T-helper 2 cell (primary cell): ENCODE results near the gene ZNF611.
"Not testable (repeated sequence)": the region's sequence is repeated elsewhere in the genome, so short reads cannot be mapped to it uniquely, and the experiment has no call there.

ENCODE experiments used
- DNase-seq, 5 experiments: peaks; one replicate each; pipeline versions ENCODE4 v3.0.0 to v3.0.0-alpha.2; 2012 to 2022

ZNF611 gene

GRCh38 chr19:52715902-52716301 is 18.9 kb downstream of the ZNF611 start:
- peak in 2 of 5 experiments; percentile 12 to 63 for DNase-seq

GRCh38 chr19:52715330-52715729 is 19.5 kb downstream of the ZNF611 start:
- DNase-seq, result not testable (repeated sequence)

GRCh38 chr19:52713051-52713450 is 21.8 kb downstream of the ZNF611 start:
- not testable (repeated sequence) for DNase-seq

DNA sequence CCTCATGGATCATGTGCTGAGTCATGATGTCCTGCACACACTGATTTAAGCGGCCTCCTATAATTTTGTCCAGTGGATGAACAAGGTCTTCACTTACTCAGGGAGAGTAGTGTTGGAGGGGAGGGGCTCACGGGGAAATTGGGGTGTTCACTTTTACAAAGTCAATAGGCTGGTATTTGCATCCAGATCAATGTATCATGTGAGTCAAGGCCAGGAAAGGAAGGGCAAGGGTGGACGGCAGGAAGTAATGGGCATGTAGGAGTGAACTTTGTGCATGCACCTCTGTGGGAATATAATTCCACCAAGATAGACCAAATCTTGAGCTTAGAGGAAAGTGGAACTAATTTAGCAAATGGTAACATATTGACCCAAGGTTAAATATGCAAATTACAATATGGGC is 23.2 kb downstream of the ZNF611 start:
- not testable (repeated sequence) for DNase-seq

- DNase-seq, result no peak
Measured at GRCh38 chr19:52710538-52710937, 24.3 kb downstream of the ZNF611 start.

GRCh38 chr19:52705615-52706014 is 29.2 kb downstream of the ZNF611 start:
- not testable (repeated sequence) for DNase-seq

GRCh38 chr19:52703917-52704316 is 30.9 kb downstream of the ZNF611 start:
- DNase-seq, result no peak

GRCh38 chr19:52700673-52701072 is 34.2 kb downstream of the ZNF611 start:
- DNase-seq, result no peak

DNA sequence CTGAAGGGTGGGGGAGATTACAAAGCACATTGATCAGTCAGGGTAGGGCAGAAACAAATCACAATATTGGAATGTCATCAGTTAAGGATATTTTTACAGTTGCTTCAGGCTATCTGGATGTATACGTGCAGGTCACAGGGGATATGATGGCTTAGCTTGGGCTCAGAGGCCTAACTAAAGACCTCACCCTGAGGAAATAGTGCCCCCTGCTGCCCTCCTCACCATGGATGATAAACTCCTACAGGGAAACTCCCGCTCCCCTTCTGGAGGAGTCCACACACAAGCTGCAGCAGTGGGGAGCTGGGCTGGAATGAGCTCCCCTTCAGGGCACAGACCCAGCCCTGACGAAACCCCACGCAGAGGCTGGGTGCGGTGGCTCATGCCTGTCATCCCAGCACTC is 35.3 kb downstream of the ZNF611 start:
- not testable (repeated sequence) for DNase-seq

DNA sequence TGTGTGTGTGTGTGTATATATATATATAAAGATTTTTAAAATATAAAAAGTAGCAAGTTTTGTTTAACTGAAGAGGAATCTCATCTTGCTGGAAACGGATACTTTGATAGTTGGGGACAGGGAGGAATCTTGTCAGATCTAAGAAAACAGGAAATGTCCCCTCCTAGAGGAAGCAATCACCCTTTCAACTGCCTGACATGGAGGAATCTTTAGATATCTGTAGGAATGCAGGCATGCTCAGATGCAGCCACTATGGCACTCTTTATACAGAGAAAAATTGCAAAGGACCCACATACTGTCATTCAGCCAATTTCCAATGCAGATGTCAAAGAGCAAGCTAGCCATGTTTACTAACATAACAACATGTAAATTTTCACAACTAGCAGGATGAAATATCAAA is 38.8 kb downstream of the ZNF611 start:
- no peak for DNase-seq

DNA sequence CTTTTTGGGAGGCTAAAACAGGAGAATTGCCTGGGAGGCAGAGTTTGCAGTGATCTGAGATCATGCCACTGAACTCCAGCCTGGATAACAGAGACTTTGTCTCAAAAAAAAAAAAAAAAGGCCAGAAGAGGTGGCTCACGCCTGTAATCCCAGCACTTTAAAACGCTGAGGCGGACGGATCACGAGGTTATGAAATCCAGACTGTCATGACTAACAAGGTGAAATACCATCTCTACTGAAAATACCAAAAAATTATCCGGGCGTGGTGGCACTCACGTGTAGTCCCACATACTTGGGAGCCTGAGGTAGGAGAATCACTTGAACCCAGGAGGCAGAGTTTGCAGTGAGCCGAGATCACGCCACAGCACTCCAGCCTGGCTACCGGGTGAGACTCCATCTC is 39.9 kb downstream of the ZNF611 start:
- DNase-seq, result no peak

DNA sequence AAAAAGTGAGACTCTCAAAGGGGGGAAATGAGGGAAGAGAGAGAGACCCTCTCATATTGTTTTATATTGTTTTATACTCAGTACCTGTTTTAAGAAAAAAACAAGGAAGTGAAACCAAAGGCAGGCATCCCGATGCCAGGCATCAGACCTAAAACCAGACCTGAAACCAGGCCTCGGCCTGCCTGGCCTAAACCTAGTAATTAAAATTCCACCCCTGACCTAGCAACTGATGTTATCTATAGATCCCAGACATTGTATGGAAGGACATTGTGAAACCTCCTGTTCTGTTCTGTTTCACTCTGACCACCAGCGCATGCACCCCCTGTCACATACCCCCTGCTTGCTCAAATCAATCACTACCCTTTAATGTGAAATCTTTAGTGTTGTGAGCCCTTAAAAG is 40.6 kb downstream of the ZNF611 start:
- DNase-seq, result not testable (repeated sequence)

DNA sequence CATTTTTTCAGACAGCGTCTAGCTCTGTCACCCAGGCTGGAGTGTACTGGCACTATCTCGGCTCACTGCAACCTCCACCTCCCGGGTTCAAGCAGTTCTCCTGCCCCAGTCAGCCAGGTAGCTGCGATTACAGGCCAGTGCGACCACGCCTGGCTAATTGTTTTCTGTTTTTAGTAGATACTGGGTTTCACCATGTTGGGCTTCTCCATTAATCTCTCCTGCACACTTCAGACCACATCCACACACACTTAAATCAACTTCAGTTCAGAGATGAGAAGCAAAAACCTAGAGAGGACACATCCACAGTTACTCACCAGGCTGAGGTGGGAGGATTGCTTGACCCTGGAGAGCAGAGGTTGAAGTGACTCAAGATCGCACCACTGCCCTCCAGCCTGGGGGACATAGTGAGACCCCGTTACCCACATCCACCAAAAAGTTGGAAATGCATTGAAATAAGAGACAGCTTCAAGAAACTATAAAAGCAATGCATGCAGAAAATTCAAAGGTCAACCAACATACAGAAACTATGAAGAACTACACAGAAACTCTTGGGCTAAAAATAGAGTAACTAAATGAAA is 42.3 kb downstream of the ZNF611 start:
- DNase-seq, result no peak

GRCh38 chr19:52691737-52692136 is 43.1 kb downstream of the ZNF611 start:
- no peak for DNase-seq

- no peak for DNase-seq
Measured at GRCh38 chr19:52691215-52691610, 43.6 kb downstream of the ZNF611 start.

- peak; percentile 82 to 92 (median 90) for DNase-seq
Measured at GRCh38 chr19:52690369-52691214, 44.3 kb downstream of the ZNF611 start.

GRCh38 chr19:52689843-52690368 is 44.9 kb downstream of the ZNF611 start:
- DNase-seq, result peak in 4 of 5 experiments; percentile 0 to 18 (median 6)

DNA sequence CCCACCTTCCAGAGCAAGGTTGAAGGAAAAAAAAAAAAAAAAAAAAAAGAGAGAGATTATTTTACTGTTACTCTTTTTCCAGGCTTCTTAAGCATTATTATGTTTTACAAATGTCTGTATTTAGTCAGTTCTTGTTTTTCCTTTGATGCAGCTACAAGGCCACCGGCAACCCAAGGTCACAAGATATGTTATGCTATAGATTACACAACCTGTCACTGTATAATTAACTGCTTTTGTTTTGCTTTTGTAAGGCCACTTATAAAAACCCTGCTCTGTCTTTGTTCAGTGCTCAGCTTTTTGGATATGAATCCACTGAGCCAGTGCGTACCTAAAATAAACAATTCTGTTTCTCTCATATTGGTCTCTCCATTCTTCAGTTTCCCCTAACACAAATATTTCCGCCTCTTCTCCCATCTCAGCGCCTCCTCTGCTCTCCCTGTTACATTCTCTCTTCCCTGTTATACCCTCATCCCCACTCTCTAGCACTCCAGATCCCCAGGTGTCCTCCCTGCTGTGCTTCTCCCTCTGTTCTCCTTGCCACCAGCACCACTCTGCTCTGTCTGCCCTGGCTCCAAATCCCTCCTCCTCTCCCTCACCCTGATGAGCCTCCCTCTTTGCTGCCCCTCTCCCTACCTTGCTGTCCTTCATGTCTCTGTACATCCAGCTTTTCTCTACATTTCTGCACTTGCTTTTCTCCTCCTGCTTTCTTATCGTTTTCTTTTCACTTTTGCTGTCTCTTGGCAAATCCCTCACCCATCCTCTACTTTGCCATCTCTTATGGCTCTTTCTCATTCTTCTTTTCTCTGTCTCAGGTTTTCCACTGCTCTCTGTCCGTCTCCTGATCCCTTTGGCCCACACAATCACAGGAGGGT is 45.7 kb downstream of the ZNF611 start:
- DNase-seq, result peak in 1 of 5 experiments; percentile 13

DNA sequence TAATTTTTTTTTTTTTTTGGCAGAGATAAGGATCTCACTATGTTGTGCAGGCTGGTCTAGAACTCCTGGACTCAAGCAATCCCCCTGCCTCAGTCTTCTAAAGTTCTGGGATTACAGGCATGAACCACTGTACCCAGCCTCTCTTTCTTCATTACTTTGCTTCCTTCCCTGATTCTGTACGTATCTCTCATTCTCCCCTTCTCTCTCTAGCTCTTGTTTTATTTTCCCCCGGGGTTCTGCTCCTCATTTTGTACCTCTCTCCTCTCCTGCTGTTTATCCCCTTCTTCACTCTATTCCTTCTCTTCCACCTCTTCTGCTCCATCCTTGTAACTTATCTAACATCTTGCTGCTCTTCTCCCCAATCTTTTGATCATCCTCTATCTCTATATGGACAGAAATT is 46.5 kb downstream of the ZNF611 start:
- no peak for DNase-seq

- no peak for DNase-seq
Measured at GRCh38 chr19:52687684-52688083, 47.2 kb downstream of the ZNF611 start.

DNA sequence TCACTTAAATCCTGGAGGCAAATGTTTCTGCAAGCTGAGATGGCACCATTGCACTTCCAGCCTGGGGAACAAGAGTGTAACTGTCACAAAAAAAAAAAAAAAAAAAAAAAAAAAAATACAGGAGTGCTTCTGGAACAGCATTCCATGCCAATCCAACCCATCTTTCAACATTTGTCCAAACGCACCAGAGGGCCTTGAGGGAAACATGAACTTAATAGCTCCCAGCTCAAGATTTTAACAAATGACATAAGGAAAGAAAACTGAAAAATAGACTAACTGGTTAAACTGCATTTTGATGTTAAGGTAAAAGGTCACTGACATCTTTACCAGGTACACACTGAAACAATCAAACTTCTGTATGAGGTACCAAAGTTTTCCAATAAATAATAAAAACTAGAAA is 49.0 kb downstream of the ZNF611 start:
- no peak for DNase-seq

DNA sequence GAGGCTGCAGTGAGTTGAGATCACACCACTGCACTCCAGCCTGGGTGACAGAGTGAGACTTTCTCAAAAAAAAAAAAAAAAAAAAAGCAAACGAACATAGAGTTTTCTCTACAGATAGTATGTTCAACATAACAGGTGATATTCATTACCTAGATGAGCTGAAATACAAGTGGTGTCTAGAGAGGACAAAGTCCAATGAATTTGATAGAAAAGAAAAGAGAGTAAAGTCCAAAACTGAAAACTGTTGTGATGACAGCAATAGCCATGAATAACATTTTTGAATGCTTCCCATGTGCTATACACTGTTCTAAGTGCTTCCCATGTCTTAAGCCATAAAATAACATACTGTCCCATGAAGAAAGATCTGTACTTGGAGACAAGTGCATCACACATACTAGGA is 53.6 kb downstream of the ZNF611 start:
- DNase-seq, result not testable (repeated sequence)

DNA sequence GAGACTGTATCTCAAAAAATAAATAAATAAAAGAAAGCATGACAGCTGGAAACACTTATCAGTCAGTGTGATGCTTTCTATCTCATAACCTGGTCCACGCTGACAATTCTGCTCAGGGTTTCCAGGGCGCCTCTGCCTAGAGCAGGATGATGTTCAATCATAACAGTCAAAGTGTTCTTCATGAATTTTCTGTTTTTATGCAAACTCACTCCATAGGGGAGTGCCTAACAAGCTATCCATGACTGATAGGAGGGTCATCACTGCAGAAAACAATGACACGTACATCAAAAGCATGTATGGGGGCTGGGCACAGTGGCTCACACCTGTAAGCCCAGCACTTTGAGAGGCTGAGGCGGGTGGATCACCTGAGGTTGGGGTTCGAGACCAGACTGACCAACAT is 55.2 kb downstream of the ZNF611 start:
- DNase-seq, result no peak
